Activated T-helper 9 cell treated with anti-CD3 and anti-CD28 coated beads, Interleukin-2, amount 50 U/mL, for 16 hours (primary cell): Measurements from ENCODE around the gene GOLGA8G.
"Not testable (repeated sequence)": the region's sequence is repeated elsewhere in the genome, so short reads cannot be mapped to it uniquely, and the experiment has no call there.

Experiments
- DNase-seq: peaks from one replicate; pipeline ENCODE4 v3.0.0-alpha.2; 2020; ENCODE audit warnings: low read depth

GOLGA8G gene

GRCh38 chr15:28532954-28533353 lies at the start of gene GOLGA8G:
TSS of gene GOLGA8G (minus strand) at chr15:28532971. CDS start at chr15:28532909, 62 bp downstream.
- DNase-seq = not testable (repeated sequence)

- DNase-seq = not testable (repeated sequence)
Observed at GRCh38 chr15:28573351-28573750, 40.6 kb upstream of the GOLGA8G start.

- DNase-seq = not testable (repeated sequence)
Observed at GRCh38 chr15:28553268-28553667, 20.5 kb upstream of the GOLGA8G start, which contains the start of gene GOLGA6L25. TSS of gene GOLGA6L25 (plus strand) at chr15:28553568. CDS start at chr15:28553629, 61 bp downstream.

GRCh38 chr15:28515208-28515607 lies 17.6 kb downstream of the GOLGA8G start:
- not testable (repeated sequence) for DNase-seq

- not testable (repeated sequence) for DNase-seq
Observed at GRCh38 chr15:28514128-28514527, 18.6 kb downstream of the GOLGA8G start.

- not testable (repeated sequence) for DNase-seq
Observed at GRCh38 chr15:28508217-28508889, 24.4 kb downstream of the GOLGA8G start.

GRCh38 chr15:28481340-28481739 lies 51.4 kb downstream of the GOLGA8G start:
- DNase-seq = not testable (repeated sequence)
